GM19240 (cell line): ENCODE measurements around the gene MVD.
A peak's percentile ranks its signal among the peaks of the same experiment; 100 is the strongest.

Experiments
- DNase-seq: peaks from one replicate; pipeline ENCODE4 v3.0.0; 2011; ENCODE audit warnings: low spot score; ENCODE audit not compliant: insufficient read length

Gene MVD

DNA sequence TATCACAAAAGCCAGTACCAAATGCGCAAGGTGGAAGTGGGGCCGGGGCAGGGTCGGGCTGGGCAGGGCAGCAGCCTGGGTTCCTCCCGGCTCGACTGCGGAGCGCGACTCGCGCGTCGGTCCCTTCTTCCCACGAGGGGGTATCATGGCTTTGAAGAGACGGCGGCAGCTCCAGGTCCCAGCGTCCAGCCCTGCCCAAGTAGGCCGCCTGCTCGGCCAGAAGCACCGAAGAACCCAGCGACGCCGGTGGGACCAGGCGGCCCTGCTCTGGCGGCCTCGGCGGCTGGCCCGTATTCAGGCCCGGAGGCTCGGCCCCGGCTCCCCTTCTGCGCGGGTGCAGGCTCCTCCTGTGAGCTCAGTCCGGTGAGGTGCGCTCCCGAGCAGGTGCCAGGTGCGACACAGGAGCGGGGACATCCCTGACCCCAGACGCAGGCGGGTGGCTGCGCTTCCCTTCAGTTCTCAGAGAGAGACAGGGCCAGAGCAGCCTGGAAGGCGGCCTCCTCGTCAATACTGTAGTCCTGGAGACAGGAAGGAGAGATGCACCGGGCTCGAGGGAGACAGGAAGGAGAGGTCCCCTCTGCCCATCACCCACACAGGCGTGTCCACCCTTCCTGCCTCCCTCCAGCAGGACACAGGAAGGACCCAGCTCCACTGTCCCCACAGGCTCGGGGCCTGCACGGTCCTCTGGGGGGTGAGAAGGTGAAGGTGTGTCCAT lies 34.4 kb upstream of the MVD start:
- DNase-seq = no peak

DNA sequence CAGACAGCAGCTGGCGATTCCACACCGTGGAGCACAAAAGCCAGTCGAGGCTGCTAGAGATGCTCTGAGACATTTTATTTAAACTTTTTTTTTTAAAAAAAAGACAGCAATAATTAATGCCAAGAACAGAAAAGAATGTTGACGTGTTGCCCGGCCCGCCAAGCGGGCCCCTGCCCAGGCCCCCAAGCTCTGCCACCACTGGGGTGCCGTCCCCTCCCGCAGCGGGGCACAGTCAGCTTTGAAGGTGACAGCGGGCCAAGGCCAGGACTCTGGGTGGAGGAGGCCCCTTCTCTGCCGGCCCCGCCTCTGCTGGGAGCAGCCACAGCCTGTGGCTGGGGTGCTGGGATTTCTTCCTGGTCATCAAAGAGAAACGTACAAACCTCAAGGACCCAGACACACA lies 33.5 kb upstream of the MVD start:
- no peak for DNase-seq

DNA sequence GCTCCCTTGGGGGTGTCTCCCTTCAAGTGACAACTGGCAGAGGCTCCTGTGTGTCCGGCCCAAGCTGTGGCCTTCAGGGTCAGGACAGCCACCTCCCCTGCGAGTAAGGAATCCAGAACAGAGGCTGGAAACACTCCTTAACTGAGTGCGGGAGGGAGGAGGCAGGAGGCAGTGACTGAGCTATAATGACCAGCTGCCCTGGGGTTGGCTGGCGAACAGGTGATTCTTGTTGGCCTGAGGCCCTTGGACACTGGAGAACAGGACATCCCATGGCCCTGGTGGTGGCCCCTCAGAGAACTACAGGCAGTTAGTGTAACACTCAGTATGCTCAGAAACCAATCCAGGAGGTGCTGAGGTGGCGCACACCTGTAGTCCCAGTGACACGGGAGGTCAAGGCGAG lies 32.9 kb upstream of the MVD start:
- DNase-seq = no peak

DNA sequence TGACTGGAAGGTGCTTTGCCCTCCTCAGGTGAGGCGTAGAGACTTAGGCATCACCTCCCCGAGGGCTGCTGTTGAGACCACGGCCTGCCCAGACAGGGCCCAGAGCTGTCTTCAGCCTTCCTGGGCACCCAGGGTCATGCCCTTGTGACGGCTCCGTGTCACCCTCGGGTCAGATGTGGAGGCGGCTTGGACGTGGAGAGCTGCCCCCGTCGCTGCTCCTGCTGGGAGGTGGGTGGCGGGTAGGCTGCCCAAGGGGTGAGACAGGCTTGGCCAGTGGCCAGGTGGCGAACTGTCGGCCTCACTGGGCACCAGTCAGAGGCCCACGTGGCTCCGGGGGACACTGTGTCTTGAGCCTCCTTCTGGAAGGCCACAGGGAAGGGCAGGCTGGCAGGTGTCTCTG lies 32.3 kb upstream of the MVD start:
- DNase-seq = no peak

DNA sequence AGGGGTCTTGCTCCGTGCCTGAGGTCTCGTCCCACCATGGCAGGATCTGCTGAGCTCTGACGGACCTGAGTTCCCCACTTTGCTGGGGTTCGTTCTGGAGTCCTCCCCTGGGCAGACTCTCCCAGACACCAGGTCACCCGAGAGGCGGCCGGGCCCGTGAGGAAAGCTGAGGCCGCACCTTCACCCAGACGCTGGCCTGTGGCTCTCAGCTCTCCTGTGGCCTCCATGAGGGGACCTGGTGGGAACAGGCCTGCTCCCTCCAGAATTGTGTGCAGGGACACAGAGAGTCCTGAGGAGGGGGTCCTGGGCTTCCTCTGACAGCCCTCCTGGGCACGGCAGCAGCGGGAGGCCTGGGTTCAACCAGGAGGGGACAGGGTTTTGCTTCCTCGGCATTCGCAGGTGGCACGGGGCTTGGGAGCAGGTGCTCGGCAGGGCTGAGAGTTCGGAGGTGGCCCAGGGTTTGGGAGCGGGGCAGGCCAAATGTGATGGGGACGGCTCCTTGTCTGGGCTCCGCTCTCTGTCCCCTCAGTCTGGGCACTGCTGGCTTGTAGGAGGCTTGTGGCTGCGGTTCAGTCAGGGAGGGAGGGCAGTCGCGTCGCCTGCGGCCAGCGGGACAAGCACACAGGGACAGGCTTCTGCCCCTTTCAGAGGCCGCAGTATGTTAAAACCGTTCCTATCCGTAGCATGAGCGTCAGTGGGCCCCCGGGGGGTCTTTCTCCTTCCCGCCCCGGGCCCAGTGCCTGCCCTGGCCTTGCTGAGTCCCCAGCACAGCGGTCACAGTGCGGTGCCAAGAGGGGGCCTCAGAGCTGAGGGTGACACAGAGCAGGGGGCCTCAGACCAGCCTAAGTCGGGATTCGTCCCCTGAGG lies 31.6 kb upstream of the MVD start:
- DNase-seq = no peak

DNA sequence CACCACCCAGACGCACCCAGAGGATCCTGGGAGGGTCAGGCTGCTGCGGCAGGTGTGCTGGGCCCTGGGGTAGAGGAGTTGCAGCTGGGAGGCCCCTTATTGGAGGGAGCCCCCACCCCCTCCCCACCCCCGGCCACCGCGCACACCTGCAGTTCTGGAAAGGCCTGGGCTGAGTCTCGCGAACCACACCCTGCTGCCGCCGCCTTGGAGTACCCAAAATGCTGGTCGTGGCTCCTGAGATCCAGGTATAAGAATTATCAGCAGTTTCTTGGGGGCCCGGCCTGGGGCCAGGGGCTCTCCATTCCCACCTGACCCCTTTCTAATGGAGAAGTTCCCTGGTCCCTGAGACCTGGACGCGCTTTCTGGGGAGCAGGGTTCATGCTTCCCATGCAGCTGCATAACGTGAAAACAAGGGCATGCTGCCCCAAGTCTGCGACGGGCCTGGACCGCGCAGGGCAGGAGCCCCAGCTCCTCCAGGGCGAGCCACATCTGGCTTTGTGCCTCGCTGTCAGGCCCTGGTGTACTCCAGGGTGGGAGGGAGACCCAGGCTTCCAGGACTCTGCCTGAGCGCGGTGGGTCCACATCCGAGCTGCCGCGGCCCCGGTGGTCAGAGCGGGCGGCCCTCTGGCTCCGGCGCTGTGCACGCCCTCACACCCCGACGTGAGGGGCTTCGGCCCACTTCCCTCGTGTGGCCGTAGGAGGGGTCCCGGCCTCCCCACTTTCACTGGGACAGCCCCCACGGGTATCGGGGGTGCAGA lies 30.7 kb upstream of the MVD start:
- DNase-seq = no peak

DNA sequence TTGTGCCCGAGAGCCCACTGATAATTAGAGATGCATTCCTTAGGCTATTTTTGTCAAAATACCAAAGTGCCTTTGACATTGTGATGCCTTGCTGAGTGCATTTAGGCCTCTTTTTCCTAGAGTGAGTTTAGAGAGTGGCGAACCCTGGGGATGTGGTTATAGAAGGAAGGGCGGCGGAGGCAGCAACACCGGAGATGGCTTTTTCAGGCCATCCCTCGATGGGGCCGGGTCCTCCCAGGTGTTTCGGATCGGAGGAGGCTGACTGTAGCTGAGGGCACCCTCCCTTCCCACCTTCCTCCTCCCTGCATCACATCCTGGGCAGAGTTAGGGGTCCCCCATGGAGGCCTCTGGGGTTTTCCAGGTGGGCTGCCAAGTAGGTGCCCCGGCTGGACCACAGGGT lies 30.0 kb upstream of the MVD start:
- no peak for DNase-seq

DNA sequence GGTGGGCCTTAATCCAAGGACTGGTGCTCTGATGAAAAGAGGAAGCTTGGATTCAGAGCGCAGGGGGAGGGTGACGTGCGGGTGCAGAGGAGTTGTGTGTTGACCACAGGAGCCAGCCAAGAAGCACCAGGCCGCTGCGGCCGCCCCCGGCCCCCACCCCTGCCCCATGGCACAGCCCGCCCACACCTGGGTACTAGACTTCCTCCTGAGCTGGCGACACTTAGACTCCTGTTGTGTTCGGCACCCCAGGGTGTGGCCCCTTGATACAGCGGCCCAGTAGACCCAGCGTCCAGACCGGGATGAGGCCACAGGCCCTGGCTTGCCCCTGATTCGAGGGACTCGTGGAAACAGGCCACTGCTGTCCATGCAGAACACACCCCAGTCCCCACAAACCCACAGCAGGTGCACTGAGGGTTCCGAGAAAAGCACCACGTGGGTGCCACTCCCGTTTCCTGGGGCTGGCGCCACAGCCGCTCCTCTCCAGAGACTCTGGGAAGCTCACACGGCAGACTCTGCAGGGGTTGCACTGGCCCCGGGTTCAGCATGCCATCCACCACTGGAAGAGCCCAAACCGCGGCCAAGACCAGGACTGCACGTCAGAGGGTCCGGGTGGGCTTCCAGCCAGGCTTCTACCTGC lies 29.2 kb upstream of the MVD start:
- DNase-seq = no peak

DNA sequence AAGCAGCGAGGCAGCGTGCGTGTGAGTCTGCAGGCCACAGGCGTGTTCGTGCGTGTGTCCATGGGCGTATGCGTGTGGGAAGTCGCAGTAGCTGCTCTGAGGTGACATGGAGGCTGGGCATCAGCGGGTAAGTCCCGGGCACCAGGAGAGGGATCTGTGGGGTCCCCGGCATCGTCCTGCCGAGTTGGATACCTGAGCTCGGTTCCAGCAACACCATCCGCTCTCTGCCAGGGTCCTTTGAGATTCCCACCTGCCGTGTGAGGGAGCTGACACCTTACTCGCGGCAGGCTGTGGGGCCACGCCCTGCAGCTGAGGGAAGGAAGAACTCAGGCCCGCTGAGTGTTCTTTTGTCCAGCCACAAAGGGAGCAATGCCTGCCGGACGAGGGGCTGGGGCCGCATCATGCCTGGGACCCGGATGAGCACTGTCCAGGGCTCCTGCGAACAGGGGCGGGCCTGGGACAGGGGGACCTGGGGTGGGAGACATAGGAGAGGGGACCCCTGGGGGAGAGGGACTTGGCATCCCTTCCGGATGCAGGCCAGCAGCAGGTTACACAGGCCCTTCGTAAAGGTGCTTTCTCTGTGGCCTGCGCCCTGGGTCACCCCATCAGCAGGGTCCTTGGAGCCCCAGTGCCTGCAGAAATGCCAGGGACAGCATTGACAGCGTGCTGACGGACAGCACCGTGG lies 28.4 kb upstream of the MVD start:
- DNase-seq = no peak

DNA sequence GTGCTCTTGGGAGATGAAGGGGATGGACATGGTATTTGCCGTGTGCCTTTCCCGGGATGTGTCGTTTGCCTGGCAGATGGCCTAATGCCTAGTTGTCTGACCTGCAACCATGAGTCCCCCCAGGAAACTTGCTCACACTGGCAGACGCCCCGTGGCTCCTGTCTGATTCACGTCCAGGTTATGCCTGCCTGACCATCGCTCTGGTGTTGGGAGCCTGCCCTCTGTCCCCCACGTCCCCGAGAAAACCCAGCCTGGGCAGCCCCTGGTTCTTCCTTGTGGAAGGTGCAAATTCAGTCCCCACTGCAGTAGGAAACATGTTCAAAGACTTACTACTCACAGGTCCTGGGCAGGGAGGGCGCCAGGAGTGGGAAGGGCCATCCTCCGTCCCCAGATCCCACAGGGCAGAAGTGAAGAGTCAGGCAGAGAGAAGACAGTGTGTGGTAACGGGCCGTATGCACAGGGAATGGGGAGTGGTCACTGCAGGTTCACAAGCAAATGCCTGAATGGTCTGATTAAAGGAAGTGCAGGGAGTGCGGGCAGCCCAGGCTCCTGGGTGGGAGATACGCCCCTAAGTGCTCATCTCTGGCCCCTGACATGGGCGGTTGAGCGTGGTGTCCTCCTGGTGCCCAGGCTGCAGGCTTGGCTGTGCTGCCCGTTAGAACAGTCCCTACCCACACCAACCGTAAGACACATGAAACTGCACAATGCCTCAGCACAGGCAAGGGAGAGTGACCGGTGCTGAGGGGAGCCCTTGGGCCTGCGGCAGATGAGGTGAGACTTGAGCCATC lies 27.6 kb upstream of the MVD start:
- no peak for DNase-seq

DNA sequence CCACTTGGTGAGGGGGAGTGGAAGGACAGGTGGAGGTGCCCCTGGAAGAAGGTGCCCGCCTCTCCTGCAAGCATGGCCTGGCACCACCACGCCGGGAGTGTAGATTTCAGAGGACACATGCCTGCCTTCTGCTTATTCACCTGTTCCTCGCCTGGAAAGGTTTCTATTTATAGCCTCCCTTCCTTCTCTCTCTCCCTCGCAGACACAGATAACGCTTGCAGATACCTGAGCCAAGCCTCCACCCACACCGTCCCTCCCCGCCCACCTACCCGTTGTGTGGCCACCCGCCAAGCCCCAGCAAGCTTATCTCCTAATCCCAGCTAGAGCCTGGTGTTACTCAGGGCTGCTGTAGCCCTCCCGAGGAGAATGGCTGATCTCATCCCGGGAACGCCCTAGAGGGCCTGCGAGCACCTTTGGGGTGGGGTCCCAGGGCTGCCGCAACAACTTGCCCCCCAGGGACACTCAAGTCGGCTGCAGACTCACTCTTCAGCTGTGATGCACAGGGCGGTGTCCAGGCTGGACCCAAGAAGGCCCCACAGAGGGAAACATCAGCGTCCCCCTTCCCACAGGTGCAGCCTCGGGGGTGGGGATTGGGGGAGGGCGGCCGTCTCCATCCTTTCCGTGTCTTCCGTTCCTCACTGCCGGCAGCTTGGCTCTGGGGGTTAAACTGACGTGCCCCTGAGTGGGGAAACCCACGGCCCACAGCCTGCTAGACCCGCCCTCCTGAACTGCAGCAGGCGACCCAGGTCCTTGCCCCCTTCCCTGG lies 25.3 kb upstream of the MVD start:
- DNase-seq = no peak

DNA sequence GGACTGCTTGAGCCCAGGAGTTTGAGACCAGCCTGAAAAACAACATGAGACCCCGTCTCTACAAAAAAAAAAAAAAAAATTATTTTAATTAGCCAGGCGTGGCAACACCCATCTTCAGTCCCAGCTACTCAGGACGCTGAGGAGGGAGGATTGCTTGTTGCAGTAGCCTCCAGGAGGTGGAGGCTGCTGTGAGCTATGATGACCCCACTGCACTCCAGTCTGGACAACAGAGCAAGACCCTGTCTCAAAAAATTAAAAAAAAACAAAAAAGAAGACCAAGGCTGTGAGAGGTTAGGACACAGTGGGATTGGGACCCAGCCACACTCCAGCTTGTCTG lies 24.8 kb upstream of the MVD start:
- no peak for DNase-seq

DNA sequence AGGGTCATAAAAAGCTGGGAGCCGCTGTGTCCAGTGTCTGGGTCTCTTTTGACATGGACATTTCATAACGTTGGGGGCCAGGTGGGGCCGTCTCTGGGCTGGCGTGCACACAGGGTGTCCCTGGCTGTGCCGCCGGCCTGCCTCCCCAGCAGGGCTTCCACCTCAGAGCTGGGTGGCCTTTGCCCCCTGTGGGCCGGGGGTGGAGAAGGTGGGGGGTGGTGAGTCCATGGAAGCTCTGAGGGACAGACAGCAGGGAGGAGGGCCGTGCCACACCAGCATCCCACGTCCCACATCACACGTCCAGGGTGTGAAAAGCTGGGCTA lies 24.3 kb upstream of the MVD start:
- DNase-seq = no peak

DNA sequence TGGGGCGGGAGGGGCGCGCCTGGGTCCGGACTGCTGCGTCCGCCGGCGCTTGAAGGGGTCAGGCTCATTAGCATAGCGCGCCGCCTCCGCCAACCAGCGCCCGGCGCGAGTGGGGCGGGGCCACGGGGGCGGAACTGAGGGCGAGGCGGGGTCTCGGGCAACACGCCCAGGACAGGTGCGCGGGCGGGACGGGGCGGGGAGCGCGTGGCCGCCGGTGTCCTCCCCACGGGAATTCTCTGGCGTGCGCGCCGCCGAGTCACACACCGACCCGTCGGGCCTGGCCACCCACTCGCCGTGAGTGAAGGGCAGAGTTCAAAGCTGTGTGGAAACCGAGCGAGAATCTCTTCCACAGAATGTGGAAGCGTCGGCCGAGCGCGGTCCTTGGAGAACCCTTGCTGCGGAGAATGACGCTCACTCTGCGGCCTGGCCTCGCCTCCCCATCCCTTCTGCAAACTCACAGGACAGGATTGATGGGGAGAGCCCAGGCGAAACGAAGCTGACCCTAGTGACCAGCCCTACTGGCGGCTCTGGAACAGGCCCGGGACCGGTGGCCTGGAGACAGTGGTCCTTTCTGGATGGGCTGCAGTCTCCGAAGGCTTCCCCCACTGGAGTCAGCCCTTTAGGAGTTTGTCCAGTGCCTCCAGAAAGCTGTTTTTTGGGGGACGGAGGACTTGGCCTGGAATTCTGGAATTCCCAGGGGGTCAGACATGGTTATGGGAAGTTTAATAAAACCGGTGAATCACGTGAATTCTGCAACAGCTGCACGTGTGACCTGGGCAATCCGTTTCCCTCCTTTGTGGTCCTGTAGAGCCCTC lies 23.8 kb upstream of the MVD start, which contains the start of gene SNAI3:
TSS of gene SNAI3 (minus strand) at position 69 of the 815 bp plus-strand sequence. CDS start 101 bp downstream, outside the sequence.
- DNase-seq = peak; percentile 94

DNA sequence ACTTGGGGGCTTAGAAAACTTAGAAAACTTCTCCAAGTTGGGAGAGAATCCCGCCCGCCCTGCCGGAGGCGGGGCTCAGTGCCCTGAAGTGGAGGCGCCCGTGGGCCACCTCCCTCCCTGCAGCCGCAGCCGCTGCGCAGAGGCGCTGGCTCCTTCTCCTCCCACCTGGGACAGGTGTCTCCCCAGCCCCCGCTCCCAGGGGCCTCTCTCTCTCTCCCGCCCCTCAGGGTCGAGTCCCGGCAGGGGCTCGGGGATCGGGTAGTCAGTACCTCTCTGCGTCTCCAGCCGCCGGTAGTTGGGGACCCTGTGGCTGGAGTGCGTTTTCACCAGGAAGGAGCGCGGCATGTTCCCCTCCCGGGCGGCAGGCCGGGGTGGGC lies 23.2 kb upstream of the MVD start:
- no peak for DNase-seq

DNA sequence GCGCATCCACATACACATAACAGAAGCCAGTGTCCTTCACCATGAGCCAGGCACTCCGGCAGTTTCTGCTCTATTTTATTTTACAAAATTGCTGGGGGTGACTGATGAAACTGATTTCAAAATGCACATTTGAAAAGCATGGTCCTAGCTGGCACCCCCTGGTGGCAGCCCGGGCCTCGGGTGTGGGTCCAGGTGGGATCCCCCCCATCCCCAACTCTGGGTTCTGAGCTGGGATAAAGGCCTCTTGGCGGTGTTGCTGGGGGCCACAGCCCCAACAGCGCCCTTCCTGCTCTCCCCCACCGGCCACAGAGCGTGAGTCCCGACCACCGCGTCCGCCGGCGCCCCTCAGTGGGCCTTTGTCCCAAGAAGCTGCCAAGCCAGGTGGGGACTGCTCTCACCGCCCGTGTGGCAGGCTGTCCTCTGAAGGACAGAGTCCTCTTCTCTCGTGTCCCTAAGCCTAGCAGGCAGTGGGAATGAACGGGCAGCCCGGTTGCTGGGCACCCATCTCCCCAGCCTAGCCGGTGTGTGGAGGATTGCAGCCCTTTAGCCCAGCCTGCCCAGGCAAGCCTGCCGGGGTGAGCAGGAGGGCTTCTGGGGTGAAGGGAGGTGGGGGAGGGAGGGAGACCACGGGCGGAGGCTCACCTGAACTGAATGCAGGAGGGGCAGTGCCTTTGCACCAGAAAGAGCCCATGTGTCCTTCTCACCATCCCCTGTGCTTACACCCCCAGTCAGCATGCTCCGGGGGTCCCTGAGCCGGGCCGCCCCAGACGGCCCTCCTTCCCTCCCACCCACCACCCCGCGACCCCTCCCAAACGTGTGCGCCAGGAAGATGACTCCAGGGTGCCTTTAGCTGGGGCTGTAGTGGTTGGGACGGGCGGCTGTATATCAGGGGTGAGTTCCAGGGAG lies 22.5 kb upstream of the MVD start:
- no peak for DNase-seq

DNA sequence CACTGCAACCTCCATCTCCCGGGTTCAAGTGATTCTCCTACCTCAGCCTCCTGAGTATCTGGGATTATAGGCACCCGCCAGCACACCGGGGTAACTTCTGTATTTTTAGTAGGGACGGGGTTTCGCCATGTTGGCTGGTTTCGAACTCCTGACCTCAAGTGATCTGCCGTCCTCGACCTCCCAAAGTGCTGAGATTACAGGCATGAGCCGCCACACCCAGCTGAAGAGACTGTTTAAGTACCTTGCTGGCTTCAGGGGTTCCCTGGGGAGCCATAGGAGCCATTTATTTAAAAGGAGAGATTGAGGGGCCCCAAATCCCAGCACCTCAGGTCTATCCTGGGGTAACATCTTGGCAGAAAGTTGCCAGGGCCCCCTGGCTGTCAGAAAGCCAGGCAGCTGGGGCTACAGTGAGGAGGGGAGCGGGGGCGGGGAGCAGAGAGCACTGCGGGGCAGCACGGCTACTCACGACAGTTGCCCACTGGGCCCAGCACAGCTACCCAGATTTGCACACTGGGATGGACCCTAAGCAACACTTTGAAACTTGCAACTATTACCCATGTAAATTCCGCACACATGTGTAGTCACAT lies 21.8 kb upstream of the MVD start:
- no peak for DNase-seq
